Activated CD4-positive, alpha-beta T cell treated with anti-CD3 and anti-CD28 coated beads, Interleukin-2, amount 50 U/mL, for 4 hours (primary cell): Measurements from ENCODE around the gene CDH13.

Experiments used
- DNase-seq, 2 experiments: peaks; one replicate each; pipeline ENCODE4 v3.0.0-alpha.2; 2020

Gene CDH13

GRCh38 chr16:82965808-82966207 is 339.0 kb downstream of the CDH13 start:
- DNase-seq: no peak

DNA sequence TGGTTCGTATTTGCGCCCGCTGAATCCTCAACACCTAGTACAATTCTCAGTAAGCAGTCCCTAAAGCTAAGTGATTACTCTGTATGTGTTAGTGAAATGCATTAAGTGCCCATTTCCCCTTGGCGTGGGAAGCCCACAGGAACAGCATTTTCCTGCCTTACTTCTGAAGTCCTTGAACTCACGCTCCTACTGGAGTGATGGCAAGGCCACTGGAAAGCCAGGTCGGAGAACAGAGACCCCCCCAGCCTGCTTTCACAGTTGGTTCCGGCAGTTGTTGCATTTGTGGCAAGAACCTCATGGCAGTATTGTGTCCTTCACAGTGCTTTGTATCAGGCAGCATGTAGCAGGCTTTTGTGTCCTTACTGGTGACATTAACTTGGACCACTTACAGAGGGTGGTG is 340.7 kb downstream of the CDH13 start:
- DNase-seq: no peak

GRCh38 chr16:82971126-82971525 is 344.4 kb downstream of the CDH13 start:
- DNase-seq: no peak

DNA sequence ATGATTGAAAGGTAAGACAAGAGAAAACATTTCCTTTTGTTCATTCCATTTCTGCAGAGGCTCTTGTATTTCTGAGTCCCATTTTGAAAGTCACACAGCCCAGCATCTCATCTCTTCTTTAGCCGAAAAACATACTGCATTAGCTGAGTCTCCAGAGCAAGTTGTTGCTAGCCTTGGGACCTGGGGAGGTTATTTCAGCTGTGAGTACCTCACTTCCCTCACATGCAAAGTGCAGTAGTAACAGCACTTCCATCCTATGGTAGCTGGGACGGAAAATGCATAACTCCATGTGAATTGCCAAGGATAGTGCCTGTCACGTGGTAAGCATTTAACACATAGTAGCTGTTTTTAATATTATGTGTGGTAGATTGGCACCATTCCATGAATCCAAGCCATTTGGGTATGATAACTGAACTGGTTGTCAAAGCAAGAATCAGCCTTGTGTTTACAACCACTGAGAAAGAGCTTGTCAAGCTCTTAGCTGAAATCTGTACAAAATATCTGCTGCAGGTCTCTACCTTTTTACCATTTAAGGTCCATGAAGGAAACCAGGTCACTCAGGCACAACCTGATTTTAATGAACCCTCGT is 345.7 kb downstream of the CDH13 start:
- DNase-seq: no peak

DNA sequence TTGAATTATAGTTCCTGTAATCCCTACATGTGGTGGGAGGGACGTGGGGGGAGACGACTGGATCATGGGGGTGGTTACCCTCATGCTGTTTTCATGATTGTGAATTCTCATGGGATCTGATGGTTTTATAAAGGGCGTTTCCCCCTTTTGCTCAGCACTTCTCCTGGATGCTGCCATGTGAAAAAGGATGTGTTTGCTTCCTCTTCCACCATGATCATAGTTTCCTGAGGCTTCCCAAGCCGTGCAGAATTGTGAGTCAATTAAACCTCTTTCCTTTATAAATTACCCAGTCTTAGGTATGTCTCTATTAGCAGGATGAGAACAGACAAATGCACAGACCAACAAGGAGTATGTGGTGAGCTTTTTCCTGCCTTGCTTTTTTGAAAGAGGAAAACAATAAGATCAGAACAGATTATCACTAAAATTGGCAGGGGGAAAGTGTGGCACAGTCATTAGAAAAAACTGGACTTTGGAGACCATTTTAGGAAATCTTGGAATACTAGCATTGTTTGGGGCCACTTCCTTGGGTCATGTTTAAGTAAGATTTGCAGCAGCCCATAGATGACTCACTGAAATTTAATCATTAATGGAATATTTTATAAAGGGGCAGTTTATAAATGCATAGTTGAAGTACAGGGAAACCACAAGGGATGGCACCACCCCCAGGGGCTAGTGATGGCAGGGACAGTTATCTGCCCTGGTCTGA is 352.8 kb downstream of the CDH13 start:
- no peak for DNase-seq

GRCh38 chr16:82980810-82981209 is 354.0 kb downstream of the CDH13 start:
- no peak for DNase-seq

DNA sequence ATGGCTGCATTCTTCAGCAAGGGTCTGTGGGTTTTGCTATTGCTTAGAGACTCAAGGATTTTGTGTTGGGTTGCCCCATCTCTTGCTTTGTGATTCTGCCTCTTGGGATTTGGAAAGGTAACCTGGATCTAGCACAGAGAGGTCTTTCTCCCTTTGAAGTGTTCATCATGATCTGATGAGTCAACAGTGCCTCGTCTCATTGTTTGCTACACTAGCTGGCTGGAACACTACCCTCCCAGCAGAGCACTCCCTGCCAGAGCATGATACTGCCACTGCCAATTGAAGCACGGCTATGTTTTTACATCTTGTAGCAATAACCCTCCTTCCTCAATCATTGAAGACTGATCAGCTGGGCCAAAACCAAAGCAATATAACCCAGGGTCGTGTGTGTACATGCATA is 361.0 kb downstream of the CDH13 start:
- DNase-seq: no peak

- DNase-seq: no peak
Measured at GRCh38 chr16:82990155-82990554, 363.4 kb downstream of the CDH13 start.

- no peak for DNase-seq
Measured at GRCh38 chr16:82991410-82991809, 364.6 kb downstream of the CDH13 start.

GRCh38 chr16:82991966-82992675 is 365.4 kb downstream of the CDH13 start:
- DNase-seq: no peak

GRCh38 chr16:82992786-82993185 is 366.0 kb downstream of the CDH13 start:
- no peak for DNase-seq

DNA sequence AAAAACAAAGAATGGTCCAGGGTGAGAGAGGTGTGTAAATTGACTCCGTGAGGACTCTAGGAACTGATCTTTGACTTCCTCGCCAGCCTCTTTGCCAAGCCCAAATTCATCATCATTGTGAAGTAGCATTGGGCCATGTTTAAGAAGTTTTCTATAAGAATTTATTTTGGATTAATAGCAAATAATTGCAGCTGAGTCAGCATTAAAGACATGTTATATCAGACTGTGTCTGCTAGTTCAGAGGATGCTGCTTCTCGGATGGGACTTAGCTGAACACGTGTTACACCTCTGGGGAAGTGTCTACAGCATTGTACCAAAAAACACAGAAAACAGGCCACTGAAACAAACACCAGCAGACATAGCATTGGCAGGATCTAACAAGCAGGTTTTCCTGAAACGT is 366.6 kb downstream of the CDH13 start:
- DNase-seq: no peak

GRCh38 chr16:82993926-82994325 is 367.2 kb downstream of the CDH13 start:
- DNase-seq: no peak

DNA sequence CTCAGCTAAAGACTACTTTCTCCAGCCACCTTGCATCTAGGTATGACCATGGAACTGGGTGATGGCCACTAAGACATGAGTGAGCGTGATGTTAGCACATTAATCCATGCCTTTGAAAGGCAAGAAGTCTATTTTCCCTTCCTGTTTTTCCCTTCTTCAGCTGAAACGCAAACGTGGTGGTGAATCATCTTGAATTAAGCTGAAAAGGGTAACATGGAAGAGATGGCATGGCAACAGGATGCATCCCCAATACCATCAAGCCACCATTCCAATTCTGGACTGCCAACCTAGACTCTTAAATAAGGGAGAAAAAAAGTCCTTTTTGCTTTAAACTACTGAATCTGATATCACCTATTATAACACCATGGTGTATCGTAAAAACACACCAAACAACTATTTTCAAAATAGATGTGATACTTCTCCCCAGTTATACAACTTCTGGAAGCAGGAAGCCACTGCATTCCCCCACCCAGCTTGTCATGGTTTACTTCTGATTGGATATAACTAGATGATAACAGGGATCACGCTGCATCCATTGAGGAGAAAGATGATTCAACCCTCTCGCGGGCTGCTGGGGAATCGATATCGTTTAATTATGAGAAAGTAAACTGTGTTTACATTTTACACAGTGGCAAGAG is 368.6 kb downstream of the CDH13 start:
- DNase-seq: no peak

DNA sequence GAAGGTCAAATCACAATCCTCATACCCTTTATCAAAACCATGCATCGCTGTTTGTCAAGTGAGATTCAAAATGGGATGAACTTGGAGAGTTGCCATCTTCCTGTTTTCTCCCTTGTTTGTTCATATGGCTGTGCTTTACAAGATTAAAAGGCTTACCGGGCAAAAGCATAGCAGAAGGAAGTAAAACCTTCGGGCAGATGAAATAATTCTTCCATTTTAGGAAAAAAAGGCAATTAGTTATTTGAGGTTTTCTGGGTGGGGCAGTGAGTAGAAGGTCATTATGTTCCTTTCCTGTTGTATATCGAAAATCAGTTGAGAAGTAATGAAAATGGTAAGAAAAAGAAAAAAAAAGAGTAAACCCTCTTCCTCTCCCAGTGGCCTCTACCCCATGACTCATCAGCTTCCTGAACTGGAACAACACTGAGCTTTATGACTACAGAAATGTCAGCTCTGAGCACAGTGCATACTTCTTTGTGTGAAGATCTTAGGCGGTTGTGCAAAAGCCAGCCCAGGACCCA is 369.2 kb downstream of the CDH13 start:
- no peak for DNase-seq

DNA sequence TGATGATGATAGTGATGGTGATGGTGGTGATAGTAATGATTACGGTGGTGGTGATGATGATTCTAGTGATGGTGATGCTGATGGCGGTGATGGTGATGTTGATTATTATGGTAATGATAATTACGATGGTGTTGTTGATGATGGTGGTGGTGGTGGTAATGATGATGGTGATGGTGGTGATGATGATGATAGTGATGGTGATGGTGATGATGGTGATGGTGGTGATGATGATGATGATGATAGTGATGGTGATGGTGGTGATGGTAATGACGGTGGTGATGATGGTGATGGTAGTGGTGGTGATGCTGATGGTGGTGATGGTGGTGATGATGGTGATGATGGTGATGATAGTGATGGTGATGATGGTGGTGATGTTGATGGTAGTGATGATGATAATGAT is 370.0 kb downstream of the CDH13 start:
- DNase-seq: no peak

DNA sequence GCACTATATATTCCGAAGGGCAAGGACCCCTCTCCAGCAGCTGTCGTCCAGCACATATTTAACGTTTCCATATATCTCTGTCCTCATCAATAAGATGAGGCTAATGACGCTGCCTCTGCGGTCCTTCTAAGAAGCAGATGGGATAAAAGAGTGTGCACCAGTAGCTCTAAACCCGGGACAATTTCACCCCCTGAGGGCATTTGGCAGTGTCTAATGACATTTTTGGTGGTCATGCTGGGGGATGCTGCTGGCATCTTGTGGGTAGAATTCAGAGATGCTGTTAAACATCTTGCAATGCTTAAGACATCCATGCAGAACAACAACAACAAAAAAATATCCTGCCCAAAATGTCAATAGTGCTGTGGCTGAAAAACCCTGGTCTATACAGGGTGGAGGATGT is 372.9 kb downstream of the CDH13 start:
- DNase-seq: no peak

GRCh38 chr16:83002351-83003334 is 375.9 kb downstream of the CDH13 start:
- DNase-seq: no peak

GRCh38 chr16:83004868-83005652 is 378.3 kb downstream of the CDH13 start:
- no peak for DNase-seq

DNA sequence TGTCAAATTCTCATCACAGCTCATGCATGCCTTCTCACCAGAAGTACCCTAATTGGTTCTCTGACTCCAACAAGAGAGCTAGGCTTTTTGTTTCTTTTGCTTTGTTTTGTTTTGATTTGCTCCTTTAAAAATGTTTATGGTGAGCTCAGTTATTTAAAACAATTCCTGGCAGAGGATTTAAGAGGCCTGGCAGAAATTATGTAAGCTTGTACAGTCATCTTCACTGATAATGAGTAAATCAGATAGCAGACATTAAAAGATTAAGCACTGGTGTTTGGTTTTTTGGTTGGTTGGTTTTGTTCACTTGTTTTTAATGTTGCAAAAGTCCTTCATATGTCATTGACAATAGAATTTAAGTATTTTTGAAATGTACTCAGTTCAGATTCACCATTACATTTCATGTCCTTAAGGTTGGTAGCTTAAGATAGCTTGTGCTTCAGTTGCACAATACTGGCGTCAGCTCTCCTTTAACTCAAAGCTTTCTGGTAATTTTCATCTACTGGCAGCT is 378.9 kb downstream of the CDH13 start:
- no peak for DNase-seq
